Ishikawa (cell line): ENCODE data around the gene CD46.

Experiments used
- CEBPB ChIP-seq: IDR thresholded peaks from 2 replicates; pipeline ENCODE4 v1.6.1; 2012
- CREB1 ChIP-seq: IDR thresholded peaks from 2 replicates; pipeline ENCODE4 v1.6.1; 2012; ENCODE audit warnings: low read depth
- EGR1 ChIP-seq: IDR thresholded peaks from 2 replicates; pipeline ENCODE4 v1.6.1; 2012
- EP300 ChIP-seq: IDR thresholded peaks from 2 replicates; pipeline ENCODE4 v1.6.1; 2012; ENCODE audit warnings: borderline replicate concordance
- FOXM1 ChIP-seq: IDR thresholded peaks from 2 replicates; pipeline ENCODE4 v1.6.1; 2012; ENCODE audit warnings: low read depth, borderline replicate concordance
- NFIC ChIP-seq: IDR thresholded peaks from 2 replicates; pipeline ENCODE4 v1.6.1; 2012
- RAD21 ChIP-seq: IDR thresholded peaks from 2 replicates; pipeline ENCODE4 v1.6.1; 2012; ENCODE audit warnings: low read depth
- TAF1 ChIP-seq: IDR thresholded peaks from 2 replicates; pipeline ENCODE4 v1.6.1; 2012; ENCODE audit warnings: low read depth, mild to moderate bottlenecking
- TCF12 ChIP-seq: IDR thresholded peaks from 2 replicates; pipeline ENCODE4 v1.6.1; 2012; ENCODE audit warnings: low read depth
- TEAD4 ChIP-seq: IDR thresholded peaks from 2 replicates; pipeline ENCODE4 v1.6.1; 2012
- USF1 ChIP-seq: IDR thresholded peaks from 2 replicates; pipeline ENCODE4 v1.6.1; 2012
- YY1 ChIP-seq: IDR thresholded peaks from 2 replicates; pipeline ENCODE4 v1.6.1; 2012; ENCODE audit warnings: low read depth
- ZBTB7A ChIP-seq: IDR thresholded peaks from 2 replicates; pipeline ENCODE4 v1.6.1; 2012; ENCODE audit warnings: low read depth
- TF ChIP-seq, protein P1 (sequence below): IDR thresholded peaks from 2 replicates; pipeline ENCODE4 v1.6.1; 2012; ENCODE audit warnings: low read depth, mild to moderate bottlenecking
- TF ChIP-seq, protein P2 (sequence below): IDR thresholded peaks from 2 replicates; pipeline ENCODE4 v1.6.1; 2012

The CD46 gene

DNA sequence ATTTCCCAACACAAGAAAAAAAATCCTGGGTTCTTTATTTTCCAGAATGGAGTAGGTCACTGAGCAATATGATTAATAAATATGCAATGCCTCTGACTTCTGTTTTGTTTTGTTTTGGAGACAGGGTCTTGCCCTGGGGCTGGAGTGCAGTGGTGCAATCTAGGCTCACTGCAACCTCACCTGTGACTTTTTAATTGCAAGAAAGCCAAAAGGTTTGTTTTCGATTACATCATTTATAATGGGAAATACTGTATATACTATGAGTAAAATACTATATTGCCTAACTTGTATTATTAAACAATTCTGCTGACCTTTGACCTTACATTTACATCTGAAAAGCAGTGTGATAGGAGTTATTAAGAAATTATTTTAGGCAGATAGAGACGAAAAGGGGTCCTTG, 11.6 kb upstream of the CD46 start:
- no peak for TF ChIP-seq RAD21
- no peak for TF ChIP-seq EP300
- TF ChIP-seq CEBPB: no peak
- TF ChIP-seq TEAD4: no peak
- TF ChIP-seq YY1: no peak
- TF ChIP-seq ZBTB7A: no peak
- no peak for TF ChIP-seq FOXM1
- TF ChIP-seq TCF12: no peak
- TF ChIP-seq TAF1: no peak
- no peak for TF ChIP-seq USF1
- no peak for TF ChIP-seq CREB1

GRCh38 chr1:207742850-207743555, 8.9 kb upstream of the CD46 start:
- TF ChIP-seq EP300: no peak
- TF ChIP-seq, protein P1, sequence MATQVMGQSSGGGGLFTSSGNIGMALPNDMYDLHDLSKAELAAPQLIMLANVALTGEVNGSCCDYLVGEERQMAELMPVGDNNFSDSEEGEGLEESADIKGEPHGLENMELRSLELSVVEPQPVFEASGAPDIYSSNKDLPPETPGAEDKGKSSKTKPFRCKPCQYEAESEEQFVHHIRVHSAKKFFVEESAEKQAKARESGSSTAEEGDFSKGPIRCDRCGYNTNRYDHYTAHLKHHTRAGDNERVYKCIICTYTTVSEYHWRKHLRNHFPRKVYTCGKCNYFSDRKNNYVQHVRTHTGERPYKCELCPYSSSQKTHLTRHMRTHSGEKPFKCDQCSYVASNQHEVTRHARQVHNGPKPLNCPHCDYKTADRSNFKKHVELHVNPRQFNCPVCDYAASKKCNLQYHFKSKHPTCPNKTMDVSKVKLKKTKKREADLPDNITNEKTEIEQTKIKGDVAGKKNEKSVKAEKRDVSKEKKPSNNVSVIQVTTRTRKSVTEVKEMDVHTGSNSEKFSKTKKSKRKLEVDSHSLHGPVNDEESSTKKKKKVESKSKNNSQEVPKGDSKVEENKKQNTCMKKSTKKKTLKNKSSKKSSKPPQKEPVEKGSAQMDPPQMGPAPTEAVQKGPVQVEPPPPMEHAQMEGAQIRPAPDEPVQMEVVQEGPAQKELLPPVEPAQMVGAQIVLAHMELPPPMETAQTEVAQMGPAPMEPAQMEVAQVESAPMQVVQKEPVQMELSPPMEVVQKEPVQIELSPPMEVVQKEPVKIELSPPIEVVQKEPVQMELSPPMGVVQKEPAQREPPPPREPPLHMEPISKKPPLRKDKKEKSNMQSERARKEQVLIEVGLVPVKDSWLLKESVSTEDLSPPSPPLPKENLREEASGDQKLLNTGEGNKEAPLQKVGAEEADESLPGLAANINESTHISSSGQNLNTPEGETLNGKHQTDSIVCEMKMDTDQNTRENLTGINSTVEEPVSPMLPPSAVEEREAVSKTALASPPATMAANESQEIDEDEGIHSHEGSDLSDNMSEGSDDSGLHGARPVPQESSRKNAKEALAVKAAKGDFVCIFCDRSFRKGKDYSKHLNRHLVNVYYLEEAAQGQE: no peak
- no peak for TF ChIP-seq TCF12
- no peak for TF ChIP-seq EGR1
- TF ChIP-seq, protein P2, sequence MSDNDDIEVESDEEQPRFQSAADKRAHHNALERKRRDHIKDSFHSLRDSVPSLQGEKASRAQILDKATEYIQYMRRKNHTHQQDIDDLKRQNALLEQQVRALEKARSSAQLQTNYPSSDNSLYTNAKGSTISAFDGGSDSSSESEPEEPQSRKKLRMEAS: no peak
- TF ChIP-seq USF1: no peak
- no peak for TF ChIP-seq FOXM1
- TF ChIP-seq CREB1: no peak
- TF ChIP-seq TAF1: no peak
- no peak for TF ChIP-seq YY1
- no peak for TF ChIP-seq NFIC
- no peak for TF ChIP-seq TEAD4

- no peak for TF ChIP-seq ZBTB7A
- no peak for TF ChIP-seq TEAD4
- no peak for TF ChIP-seq CEBPB
- TF ChIP-seq TCF12: no peak
- TF ChIP-seq EP300: no peak
- no peak for TF ChIP-seq NFIC
- TF ChIP-seq, protein P1: no peak
- TF ChIP-seq TAF1: no peak
- no peak for TF ChIP-seq FOXM1
- no peak for TF ChIP-seq RAD21
- no peak for TF ChIP-seq USF1
- no peak for TF ChIP-seq CREB1
- TF ChIP-seq EGR1: no peak
Measured at GRCh38 chr1:207744000-207744534, 7.8 kb upstream of the CD46 start.

- no peak for TF ChIP-seq EP300
- TF ChIP-seq CEBPB: no peak
- TF ChIP-seq CREB1: no peak
Measured at GRCh38 chr1:207745285-207745684, 6.6 kb upstream of the CD46 start.

DNA sequence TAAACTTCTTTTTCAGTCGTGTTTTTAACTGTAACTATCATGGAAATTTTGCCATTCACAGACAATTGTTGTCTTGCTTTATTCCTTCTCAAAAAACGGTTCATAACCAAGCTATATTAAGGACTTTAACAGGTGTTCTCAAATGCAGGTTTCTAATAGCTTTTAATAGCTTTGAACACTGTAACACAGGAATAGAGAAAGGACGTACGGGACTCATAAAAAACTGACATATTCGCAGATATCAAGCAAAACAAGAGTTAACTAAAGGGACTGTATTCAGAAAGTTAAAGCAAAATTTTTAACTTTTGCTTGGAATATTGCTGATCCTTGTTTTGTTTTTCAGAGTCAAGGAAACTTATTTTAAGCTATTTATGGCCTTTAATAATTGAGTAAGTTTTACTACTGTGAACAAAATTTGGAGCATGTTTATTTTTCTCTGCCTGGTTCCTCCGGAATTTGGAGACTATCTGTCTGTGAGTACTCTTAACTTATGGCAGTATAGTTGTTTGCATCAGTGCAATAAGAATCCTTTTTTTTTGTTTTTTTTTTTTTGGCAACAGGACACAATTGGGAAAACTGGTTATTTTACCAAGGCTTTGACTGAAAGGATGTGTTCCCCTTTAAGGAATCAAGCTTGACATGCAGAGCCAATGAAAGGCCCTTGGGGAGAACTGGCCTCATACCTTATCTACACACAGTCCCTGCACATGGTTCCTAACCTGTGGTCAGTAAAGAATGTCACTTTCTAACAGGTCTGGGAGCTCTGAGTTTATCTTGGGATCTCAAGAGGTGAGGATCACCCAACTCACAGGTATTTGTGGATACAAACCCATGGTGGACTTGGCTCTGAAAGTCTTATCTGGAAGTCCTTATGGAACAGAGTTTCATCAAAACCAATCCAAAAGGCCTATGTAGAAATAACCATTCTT, 5.8 kb upstream of the CD46 start:
- no peak for TF ChIP-seq TEAD4
- no peak for TF ChIP-seq ZBTB7A
- no peak for TF ChIP-seq NFIC
- TF ChIP-seq TAF1: no peak
